Glutamatergic neuron (in vitro differentiated cells): ENCODE data around the gene IRGQ. TPM values are rescaled to one million over a fixed set of nuclear protein-coding genes. Genes with fewer than 3 reads are reported as not detected.

Source experiments
- DNase-seq: peaks from one replicate; pipeline ENCODE4 v3.0.0; 2022
- H3K27ac Mint-ChIP-seq: one replicate; pipeline ENCODE4 v1.8.0; 2020; ENCODE audit warnings: mild to moderate bottlenecking, mixed read lengths, inconsistent platforms; ENCODE audit not compliant: unreplicated experiment
- H3K27me3 Mint-ChIP-seq: one replicate; pipeline ENCODE4 v1.8.0; 2020; ENCODE audit warnings: mild to moderate bottlenecking, moderate library complexity, mixed read lengths, inconsistent platforms; ENCODE audit not compliant: unreplicated experiment
- H3K36me3 Mint-ChIP-seq: one replicate; pipeline ENCODE4 v1.8.0; 2020; ENCODE audit warnings: mild to moderate bottlenecking, mixed read lengths, inconsistent platforms; ENCODE audit not compliant: unreplicated experiment
- H3K4me1 Mint-ChIP-seq: one replicate; pipeline ENCODE4 v1.8.0; 2020; ENCODE audit warnings: mild to moderate bottlenecking, low read depth, mixed read lengths, inconsistent platforms; ENCODE audit not compliant: unreplicated experiment
- H3K4me3 Mint-ChIP-seq: one replicate; pipeline ENCODE4 v1.8.0; 2020; ENCODE audit warnings: mild to moderate bottlenecking, mixed read lengths, inconsistent platforms; ENCODE audit not compliant: unreplicated experiment
- H3K9me3 Mint-ChIP-seq: one replicate; pipeline ENCODE4 v1.8.0; 2020; ENCODE audit warnings: mild to moderate bottlenecking, moderate library complexity, mixed read lengths, inconsistent platforms; ENCODE audit not compliant: unreplicated experiment
- total RNA-seq: library from RNA; stranded (reverse); fragmentation: NEBNext Ultra II Directional; extraction: Animal tissue kit (Norgen Biotek cat#: 25700); gene quantifications from one replicate; pipeline ENCODE4 v1.2.1, GENCODE V29; 2021; ENCODE audit not compliant: unreplicated experiment
- TF ChIP-seq, protein P1 (sequence below): fragments of 200-600 bp; sonication (generic); IDR thresholded peaks from one replicate; pipeline ENCODE4 v1.5.0; 2021; ENCODE audit not compliant: partially characterized antibody, unreplicated experiment

IRGQ gene
- total RNA-seq, 1 donor from 2014 or later = 184 TPM

DNA sequence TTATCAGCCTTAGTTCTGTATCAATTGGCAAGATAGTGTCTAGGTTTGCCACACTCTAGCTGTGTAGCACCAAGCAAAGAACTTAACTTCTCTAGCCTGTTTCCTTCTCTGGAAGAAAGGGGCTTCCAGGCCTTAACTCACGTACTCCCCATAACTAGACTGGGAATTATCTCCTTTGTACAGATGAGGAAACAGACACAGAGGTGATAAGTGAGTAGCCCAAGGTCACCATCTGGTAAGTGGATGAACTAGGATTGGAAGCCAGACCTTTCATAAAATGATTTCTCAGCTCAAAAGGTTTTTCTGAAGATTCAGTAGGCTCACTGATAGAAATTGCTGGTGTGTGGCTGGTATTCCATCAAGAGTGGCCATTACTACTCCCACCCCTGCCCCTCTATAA, 20.4 kb upstream of the IRGQ start:
- peaks cover 7% of the 10 kb centered on the region for H3K4me1 Mint-ChIP-seq
- H3K36me3 Mint-ChIP-seq = peaks cover 26% of the 10 kb centered on the region
- H3K9me3 Mint-ChIP-seq = peaks cover 12% of the 10 kb centered on the region
- H3K4me3 Mint-ChIP-seq = no peak overlapping the region
- no peak for DNase-seq
- H3K27ac Mint-ChIP-seq = no peak overlapping the region
- H3K27me3 Mint-ChIP-seq = peaks cover 12% of the 10 kb centered on the region
- TF ChIP-seq, protein P1, sequence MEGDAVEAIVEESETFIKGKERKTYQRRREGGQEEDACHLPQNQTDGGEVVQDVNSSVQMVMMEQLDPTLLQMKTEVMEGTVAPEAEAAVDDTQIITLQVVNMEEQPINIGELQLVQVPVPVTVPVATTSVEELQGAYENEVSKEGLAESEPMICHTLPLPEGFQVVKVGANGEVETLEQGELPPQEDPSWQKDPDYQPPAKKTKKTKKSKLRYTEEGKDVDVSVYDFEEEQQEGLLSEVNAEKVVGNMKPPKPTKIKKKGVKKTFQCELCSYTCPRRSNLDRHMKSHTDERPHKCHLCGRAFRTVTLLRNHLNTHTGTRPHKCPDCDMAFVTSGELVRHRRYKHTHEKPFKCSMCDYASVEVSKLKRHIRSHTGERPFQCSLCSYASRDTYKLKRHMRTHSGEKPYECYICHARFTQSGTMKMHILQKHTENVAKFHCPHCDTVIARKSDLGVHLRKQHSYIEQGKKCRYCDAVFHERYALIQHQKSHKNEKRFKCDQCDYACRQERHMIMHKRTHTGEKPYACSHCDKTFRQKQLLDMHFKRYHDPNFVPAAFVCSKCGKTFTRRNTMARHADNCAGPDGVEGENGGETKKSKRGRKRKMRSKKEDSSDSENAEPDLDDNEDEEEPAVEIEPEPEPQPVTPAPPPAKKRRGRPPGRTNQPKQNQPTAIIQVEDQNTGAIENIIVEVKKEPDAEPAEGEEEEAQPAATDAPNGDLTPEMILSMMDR = no peak

DNA sequence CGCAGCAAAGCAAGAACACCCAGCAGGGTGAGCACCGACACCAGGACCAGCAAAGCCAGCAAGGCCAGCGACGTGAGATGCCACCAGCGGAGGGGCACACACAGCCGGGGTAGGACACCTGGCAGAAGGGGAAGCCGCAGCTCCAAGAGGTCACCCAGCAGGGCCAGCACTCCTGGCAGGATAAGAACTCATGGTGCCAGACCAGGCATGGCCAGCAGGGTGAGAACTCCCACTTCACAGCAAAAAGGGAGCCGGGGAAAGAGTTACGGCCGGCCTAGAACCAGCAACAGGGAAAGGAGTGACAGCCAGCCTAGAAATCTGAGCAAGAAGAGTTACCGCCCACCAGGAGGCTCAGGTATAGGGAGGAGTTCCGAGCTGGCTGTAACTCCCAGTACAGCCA, 16.4 kb upstream of the IRGQ start:
- Mint-ChIP-seq H3K4me1 (no peaks in the 10 kb centered on the region), H3K27me3 (peaks cover 6% of the 10 kb centered on the region), H3K27ac (no peak overlapping the region), H3K9me3 (no peaks in the 10 kb centered on the region), H3K4me3 (no peak overlapping the region), H3K36me3 (peaks cover 33% of the 10 kb centered on the region)
- no peak for DNase-seq
- TF ChIP-seq, protein P1 = no peak

DNA sequence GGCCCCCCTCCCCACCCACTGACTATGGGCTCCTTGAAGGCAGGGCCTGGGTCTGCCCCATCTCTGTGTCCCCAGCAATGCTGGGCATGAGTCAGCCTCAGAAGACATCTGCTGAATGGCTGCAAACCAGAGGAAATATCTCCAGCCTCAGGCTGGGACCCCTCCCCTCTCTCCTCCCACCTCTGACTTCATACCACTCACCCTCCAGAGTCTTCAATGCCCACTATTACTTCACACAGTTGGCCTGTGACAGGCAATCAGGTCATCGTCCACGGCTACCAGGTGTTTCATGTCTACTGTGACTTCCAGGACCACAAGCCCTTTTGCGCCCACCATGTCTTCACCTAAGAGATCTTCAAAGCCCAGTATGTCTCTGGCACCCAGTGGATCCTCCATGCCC, 15.9 kb upstream of the IRGQ start, which contains the start of gene SRRM5:
Gene SRRM5 (plus strand): TSS at position 301 of the 400 bp plus-strand sequence. CDS start 34 bp downstream, at position 335.
- no peaks in the 10 kb centered on the region for H3K4me1 Mint-ChIP-seq
- H3K4me3 Mint-ChIP-seq = peak within 1 kb of the TSS; percentile 46
- H3K27me3 Mint-ChIP-seq = peaks cover 8% of the 10 kb centered on the region
- no peak within 1 kb of the TSS for H3K27ac Mint-ChIP-seq
- no peak for DNase-seq
- peaks cover 33% of the 10 kb centered on the region for H3K36me3 Mint-ChIP-seq
- TF ChIP-seq, protein P1 = no peak
- no peaks in the 10 kb centered on the region for H3K9me3 Mint-ChIP-seq

DNA sequence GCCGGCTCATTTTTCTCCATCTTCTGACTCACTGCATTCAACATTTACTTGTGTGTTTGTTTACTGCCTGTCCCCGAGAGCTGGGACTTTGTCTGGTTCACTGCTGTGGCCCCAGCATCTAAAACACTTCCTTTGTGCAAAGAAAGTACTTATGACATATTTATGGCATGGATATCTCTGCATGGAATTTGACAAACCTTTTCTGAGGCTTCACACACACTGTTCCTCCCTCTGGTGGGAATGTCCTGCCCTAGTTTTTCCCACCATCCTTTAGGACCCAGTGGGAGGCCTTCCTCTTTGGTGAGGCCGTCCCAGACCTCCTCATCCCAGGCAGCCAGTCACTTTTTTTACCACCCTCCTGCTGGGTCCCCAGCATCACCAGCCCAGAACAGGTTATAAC, 14.6 kb upstream of the IRGQ start:
- Mint-ChIP-seq H3K27me3 (peaks cover 9% of the 10 kb centered on the region), H3K4me3 (no peak overlapping the region), H3K27ac (no peak overlapping the region), H3K9me3 (no peaks in the 10 kb centered on the region), H3K36me3 (peaks cover 33% of the 10 kb centered on the region), H3K4me1 (no peaks in the 10 kb centered on the region)
- no peak for DNase-seq
- TF ChIP-seq, protein P1 = no peak

DNA sequence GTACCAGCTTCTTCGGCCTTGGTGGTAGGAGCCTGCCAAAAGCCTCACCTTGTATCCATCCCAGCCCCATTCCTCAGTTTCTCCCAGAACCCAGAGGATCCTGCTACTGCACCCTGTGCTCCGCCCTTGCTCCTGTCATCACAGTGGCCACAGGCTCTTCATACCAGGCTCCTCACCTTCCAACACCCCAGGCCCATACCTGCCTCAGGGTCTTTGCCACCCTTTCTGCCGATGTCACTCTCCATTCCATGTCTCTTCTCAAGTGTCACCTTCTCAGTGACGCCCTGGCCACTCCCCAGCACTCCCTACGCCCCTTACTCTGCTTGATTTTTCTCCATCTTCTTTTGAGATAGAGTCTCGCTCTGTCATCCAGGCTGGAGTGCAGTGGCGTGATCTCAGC, 13.9 kb upstream of the IRGQ start:
- Mint-ChIP-seq H3K36me3 (peaks cover 33% of the 10 kb centered on the region), H3K9me3 (no peaks in the 10 kb centered on the region), H3K4me3 (no peak overlapping the region), H3K27ac (no peak overlapping the region), H3K4me1 (no peaks in the 10 kb centered on the region), H3K27me3 (peaks cover 9% of the 10 kb centered on the region)
- TF ChIP-seq, protein P1 = no peak
- DNase-seq = no peak
